Stimulated activated CD8-positive, alpha-beta memory T cell treated with anti-CD3 and anti-CD28 coated beads, Interleukin-12 subunit alpha, Interleukin-12 subunit beta, amount 100 ng/mL, for 24 hours (primary cell): ENCODE results near the gene LRMDA.

Experiments used
- DNase-seq: peaks from one replicate; pipeline ENCODE4 v3.0.0-alpha.2; 2020; ENCODE audit errors: extremely low read depth

LRMDA gene

DNA sequence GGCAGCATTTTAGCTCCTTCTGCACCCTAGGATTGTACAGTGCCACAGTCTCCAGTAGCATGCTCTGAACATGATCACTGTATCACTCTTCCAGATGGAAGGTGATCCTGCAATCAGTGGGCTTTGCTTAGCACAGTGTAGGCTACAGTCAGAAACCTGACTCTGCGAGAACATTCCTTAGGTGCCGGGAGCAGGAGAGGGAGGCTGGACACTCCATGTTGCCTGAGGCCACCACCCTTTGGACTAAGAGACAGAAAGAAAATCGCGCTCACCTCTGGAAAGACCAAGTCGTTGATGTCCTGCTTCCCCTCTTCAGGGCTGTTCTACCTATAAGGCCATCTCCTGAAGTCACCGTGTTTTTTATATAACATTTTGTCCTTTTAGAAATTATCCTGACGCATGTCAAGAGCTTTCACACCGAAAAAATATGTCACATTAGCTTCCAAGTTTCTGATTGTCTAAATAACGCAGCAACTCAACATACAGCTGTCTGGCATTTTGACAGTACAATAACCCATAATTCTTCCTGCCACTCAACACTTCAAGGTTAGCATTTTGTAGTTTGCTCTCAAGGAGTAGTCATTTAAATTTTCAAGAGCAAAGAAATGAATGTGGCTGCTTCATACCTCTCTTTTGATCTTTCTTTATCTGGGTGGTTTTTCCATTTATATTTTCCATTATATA lies 563.1 kb downstream of the LRMDA start:
- no peak for DNase-seq

DNA sequence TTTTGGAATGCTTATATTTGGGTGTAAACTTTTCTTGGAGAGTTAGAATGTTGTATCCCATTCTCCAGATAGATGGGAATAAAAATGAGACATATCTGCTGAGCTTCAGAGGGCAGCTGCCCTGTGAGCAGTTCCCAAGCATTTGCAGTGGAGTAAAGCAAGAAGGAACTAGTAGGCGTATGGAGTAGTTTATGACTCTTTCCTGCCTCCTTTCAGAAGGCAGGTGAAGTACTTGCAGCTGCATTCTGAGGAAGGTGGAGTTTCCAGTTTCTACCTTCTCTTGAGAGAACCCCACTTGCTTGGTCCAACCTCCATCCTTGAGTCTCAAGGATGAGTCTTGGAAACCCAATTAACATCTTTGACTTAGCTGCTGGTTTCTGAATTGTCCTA lies 563.6 kb downstream of the LRMDA start:
- no peak for DNase-seq

DNA sequence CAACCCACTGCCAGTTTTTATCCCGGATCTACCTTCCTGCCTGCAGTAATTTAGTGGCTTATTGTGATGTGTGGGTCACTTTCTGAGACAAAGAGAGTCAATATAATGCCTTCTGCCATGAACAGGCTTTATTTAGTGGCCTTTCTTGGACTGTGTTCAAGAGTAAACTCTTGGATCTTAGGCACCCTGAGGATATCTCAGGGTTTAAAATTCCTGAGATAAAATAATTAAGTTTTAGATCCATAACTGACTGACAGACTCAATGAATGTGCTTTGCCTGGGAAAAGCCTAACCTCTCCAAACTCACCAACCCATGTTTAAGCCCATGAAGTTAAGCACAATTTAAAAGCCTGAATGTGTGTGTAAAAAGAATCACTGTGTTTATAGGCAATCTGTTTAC lies 564.3 kb downstream of the LRMDA start:
- DNase-seq = no peak

DNA sequence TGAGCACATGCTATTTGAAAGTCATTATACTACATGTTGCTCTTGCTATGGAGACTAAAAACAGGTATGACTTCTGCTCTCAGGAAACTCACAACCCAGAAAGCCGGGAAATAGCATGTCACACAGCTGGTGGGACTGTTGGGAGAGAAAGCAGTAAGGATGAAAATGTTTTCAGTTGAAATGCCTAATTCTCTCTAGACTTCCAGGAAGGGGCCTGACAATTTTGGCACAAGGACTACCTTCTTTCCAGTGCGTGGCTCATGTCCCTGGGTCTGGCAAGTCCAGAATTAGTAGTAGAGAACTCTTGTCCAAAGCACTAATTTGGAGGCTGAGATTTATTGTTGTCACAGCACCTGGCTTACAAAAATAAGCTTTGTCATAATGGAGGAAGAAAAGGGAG lies 567.6 kb downstream of the LRMDA start:
- DNase-seq = no peak

DNA sequence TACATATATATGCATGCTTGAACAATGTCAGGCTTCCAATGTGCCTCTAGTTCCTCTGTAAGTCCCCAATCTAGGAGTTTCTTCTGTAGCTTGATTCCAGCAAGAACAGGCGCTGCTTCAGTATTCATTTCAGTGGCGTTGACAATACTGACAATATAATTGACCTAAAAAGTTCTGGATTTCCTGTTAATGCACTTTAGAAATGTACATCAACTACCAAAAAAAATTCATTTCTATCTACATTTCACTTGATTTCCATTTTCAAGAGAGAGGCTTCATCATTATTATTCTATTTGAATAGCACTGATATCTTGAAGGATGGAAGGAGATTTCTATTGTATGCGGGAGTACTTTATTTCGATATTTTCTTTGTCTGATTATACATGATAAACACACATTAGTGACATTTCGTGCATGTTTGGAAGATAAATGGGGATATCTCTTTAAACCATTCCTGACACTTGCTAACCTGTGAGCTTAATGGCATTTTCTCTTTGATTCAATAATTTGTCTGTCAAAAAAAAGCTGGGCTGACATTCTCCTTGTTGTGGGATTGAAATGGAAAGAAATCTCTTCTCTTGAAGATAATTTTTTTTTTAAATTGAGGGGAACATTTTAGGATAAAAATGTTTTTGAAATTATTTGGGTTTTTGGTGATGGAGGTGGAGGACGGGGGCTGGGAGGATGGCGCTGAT lies 568.2 kb downstream of the LRMDA start:
- no peak for DNase-seq

DNA sequence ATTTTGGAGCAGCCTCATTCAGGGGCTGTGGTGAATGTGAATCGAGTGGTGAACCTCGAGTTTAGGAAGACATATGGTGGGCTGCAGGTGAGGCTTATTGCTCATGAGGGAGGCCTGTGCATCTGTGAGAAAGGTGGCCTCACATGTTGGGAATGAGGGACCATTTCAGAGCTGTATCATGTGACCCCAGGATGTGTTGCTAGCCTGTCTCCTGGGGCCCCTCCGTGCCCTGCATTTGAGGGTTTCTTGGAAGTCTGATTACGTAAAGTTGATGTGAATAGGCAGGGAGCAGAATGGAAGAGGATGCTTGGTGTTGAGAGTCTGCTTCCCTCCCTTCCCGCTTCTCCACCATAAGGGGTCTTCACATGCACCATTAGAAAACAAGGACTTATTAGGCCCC lies 569.1 kb downstream of the LRMDA start:
- no peak for DNase-seq

DNA sequence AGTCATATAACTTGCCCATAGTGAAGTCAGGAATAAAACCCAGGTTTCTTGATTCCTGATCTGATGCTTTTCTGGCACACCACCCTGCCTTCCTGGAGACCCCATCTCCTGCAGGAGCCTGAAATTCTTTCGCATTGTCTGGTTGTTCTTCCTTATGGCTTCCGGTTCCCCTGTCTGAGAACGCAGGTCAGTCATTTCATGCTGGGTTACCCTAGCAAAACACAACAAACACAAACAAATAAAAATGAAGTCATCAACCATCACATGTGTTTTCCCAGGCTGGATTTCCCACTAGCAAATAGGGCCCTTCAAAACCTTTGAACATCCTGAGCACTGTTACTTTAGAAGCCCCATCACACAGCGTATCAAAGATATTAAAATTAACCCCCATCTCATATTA lies 569.6 kb downstream of the LRMDA start:
- DNase-seq = no peak

DNA sequence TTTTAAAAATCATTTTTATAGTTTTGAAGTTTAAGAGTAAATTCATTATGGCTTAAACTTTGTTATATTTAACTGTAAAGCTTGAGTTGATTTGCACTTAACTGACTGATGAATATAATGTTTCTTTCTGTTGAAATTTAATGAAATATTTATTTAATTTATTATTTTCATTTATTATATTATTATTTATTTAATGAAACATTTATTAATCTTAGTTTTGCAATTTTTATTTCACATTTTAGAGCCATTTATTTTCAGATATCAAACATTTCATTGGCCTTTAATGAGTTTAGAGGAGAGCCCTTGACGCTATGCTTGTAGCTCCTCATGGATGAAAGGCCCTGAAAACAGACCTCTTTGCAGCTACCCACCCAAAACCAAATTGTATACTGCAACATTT lies 570.0 kb downstream of the LRMDA start:
- DNase-seq = no peak

DNA sequence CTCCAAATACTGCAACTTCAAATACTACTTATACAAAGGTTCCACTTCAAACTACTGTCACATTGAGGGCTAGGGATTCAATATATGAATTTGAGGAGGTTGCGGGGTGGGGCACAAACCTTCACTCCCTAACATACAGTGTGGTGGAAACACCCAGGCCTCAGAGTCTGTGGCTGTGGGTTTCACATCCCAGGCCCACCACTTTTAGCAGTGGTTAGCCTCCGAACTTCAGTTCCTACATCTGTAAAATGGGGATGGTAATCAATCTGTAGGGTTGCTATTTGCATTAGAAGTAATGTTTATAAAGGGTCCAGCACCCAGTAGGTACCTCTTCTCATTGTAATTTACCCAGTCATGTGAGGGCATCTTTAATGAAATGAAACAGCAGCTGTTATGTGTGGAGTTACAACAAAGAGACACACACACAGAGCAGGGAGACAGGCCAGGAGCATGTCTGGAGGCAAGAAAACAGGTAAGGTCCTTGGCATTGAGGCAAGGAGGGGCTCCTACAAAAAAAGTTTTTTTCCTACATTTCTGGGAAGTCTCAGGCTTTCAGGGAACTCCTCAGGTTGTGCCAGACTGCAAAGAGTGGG lies 570.9 kb downstream of the LRMDA start:
- DNase-seq = no peak

DNA sequence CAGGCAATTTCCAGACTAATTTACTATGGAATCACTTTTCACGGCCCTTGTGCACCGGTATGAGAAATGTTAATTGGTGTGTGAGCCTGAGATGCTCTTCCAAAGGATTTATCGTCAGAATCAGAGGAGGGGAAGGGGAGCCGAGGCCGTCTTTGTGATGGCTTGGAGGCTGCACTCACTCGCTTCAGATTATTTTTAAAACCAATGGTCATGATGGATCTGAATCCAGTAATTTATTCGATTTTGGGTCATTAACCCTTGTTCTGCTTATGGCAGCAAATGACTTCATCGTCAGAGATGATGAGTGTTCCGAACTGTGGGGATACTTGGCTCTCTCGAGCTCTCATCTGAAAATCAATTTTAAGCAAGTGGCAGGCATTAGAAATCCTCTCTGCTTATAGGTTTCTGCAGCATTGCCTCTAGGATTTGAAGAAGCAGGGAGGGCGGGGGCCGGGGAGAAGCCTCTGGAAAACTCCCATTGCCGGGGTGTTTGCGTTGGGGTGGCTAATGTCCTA lies 576.3 kb downstream of the LRMDA start:
- DNase-seq = no peak

DNA sequence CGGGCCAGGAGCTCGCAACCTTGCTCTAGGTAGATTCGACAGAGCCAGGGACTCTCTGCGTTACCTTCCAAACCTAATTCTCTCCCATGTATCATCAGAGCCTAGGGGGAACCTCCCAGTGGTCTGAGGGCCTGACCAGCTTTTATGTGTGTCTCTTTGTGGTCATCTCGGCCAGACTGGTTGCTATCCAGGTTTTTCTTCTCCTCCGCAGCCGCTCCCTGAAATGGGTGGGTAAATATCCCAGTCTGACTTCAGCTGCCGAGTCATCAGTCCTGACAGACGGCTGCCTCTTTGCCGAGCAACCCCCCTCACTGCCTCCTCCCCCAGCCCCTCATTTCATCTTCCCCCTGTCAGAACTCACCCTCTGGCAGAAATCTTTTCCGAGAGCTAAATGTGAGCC lies 578.1 kb downstream of the LRMDA start:
- DNase-seq = no peak

DNA sequence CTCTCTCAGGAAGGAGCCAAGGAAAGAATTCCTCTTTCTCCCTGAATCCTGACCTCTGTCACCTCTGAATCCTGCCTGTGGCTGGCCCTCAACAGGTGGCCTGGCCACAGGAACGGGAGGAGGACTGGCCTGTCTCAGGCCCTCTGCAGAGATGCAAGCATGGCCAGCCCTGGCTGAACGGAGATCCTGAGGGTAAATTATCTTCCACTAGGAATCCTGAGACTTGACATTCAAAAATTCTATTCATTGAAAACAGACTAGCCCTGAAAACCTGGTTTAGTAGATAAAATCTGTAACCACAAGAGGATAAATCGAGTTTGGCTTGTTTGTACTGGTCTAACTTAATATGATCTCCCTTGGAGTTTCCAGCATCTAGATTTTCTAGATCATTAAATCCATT lies 579.3 kb downstream of the LRMDA start:
- DNase-seq = no peak

DNA sequence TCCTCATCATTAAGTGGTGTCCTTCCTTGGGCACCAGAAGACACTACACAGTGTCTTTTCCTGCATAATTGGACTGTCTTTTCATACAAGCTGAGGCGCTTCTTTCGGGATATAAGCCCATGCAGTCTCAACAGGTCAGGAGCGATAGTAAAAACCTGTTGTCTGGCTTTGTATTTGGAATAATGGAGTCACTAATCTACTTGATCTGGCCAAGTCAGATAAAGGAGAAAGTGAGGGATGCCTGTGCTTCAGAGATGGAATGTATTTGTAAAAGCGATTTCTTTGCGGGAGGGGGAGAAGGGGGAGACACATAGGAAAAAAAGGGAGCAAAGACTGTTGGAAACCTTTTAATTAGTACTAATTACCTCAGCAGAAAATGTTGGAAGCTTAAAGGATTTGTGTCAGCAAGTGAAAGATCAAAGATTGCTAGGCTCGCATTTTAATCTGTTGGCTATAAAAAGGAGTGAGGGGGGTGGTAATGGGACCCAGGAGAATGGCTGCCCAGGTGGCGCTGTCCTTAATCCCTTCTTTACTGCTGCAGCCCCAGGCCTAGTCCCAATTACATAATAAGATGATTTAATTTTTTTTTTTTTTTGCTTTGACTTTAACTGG lies 581.4 kb downstream of the LRMDA start:
- DNase-seq = no peak

DNA sequence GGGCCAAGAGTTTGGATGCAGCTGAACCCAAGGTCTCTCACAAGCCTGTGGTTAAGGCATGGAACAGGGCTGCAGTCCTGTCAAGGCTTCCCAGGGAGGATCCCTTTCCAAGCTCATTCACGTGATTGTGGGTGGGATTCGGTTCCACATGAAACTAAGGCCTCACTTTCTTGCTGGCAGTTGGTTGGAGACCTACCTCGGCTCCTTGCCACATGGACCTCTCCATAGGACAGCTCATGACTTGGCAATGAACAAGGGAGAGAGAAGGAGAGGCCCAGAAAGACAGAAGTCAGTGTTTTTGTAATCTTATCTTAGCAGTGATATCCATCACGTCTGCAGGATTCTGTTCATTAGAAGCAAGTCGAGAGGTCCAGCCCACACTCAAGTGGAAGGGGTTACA lies 583.8 kb downstream of the LRMDA start:
- no peak for DNase-seq

DNA sequence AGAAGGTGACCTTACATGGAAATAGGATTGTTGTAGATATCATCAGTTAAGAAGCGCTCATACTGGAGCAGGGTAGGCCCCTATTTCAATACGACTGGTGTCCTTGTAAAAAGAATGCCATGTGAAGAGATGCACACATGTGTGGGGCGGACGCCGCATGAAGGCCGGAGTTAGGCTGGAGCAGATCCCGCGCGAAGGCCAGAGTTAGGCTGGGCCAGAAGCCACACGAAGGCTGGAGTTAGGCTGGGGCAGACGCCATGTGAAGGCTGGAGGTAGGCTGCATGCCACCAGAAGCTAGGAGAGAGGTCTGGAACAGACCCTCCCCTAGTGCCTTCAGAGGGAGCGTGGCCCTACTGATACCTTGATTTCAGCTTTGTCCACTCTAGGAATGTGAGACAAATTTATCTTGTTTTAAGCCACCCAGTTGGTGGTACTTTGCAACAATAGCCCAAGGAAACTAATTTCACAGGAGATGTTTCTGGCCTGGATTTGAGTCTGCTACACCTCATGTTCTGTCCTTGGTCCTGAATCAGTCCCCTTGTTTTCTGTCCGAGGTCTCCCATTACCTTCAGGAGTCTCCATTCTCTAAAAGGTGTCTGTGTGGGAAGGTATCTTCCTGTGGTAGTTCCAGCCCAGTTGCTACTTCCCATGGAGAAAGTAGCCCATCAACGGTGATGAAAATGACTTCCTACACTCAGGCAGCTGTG lies 585.8 kb downstream of the LRMDA start:
- DNase-seq = no peak

DNA sequence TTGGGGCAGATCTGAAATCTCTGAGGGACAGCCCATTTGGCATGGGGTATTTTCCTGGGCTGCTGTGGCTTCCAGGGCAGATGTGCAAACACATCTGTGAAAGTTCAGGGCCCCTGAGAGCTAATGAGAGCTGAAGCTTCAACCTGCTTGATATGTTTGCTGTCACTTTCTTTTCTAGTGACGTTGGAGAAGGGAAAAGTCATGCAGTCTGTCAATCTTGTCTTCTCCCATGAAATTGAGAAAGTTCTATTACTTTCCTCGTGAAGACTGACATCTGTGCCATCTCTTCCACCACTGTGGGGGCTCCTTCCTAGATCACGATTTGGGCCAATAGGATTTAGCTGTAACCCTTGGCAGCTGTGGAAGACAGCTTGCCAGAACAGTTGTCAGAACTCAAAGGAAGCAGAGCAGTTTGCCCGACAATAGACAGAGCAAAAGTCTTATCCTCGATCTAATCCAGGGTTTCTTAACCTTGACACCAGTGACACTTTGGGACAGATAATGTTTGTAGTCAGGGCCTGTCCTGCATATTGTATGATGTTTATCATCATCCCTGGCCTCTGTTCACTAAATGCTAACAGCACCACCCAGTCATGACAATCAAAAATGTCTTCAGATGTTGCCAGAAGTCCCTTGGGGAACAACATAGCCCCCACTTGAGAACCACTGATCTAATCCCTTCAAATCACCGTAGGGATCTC lies 586.5 kb downstream of the LRMDA start:
- no peak for DNase-seq

DNA sequence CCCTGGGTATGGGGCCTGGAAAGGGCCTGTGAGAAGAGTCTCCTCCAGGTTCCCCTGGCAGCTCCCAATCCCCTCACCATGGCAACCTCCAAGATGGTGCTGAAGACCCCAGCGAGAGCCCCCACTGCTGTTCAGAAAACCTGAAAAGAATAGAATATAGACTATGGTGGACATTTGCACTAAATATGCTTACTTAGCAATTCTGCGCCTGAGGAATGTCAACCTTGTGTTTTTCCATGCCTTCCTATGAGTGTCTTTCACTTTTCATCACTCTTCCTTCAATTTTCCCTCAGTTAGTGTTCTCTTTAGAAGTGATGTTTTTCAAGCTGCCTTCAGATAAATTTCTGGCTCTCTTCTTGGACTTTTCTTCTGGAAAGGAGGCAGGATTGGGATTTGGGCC lies 589.2 kb downstream of the LRMDA start:
- no peak for DNase-seq

DNA sequence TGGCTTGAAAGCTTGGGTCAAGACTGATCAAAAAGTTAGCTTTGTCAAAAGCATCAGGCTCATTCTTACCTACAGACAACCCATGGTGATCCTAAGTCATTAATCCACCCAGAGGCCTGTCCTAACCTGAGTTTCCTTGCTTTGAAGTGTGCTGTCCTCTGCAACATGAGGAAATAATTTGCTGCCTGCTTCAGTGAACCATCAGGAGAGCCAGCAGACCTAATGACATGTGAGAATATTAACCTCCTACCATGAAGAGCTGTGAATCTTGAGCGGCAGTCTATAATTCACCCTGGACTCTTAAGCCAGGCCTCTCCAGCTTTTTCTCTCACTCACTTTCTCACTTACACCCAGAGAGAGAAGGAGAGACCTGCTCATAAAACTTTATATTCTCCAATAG lies 590.0 kb downstream of the LRMDA start:
- no peak for DNase-seq

DNA sequence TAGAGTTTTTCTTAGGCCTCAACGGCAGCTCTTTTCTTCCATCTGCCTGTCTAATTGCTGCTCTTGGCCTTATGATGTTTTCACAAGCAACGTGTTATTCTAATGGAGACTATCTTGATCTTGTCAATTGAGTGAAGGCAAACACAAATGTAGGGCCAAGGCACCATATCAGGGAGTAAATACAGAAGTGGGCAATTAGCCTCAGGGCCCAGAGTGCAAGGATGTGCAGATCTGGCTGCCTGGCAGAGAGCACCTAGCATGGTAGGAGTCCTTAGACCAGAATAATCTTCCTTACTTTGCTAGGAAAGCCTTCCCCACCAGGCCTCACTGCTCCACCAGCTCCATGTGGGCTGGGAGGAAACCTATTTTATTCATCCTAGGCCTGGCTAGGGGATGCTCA lies 590.9 kb downstream of the LRMDA start:
- DNase-seq = no peak

DNA sequence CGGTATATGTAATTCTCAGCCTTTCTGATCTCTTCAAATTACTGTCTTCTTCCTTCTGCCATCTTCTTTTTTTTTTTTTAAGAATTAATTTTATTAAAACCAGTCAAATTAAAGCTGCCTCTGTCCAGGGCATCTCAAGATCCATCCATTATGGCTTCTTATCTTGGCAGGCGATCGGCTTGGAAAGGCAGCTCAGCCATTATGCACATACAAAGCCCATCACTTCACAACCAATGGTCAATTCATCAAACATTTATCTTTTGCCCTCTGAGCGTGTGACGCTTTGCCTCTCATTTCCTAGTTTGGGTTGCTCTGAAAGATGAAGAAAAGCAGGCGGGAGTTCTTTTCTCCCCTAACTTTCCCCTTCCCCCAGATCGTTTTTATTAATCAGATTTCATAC lies 591.6 kb downstream of the LRMDA start:
- DNase-seq = no peak

DNA sequence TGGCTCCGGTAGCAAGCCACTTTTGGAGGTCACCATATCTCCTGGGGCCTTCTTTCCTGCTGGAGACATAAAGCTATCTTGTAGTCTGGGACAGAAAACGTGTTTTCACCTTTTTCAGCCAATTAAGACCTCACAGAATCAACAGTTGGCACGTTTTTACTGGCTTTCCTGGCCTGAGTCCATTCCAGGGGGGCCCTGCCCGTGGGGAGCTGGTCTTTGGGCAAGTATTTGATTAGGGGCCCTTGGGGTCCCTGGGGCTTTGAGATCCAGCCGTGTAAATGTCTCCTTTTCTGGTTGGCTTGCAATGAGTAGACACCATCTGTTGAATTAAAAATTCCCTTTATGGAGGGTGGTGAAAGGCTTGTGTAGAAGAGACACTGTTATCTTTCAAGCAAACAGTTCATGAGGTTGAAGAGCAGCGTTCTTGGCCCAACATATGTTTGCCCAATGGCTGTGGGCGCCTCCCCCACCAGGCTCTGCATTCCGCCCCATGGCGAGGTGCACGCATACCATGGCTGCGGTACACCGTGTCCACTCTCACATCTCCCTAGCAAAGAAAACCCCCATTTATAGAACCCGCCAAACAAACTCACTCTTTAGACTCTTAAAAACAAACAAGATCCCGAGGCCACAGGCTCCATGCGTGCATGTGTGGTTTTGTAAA lies 593.2 kb downstream of the LRMDA start:
- no peak for DNase-seq
